GM21717 (cell line): ENCODE measurements around the gene VANGL1.

Experiments
- ATAC-seq: cut with Tn5 transposase; IDR thresholded peaks from one replicate; pipeline ENCODE4 v1.9.1; 2021; ENCODE audit warnings: mild to moderate bottlenecking, moderate library complexity; ENCODE audit not compliant: unreplicated experiment

The VANGL1 gene

GRCh38 chr1:115729756-115730155, 88.0 kb downstream of the VANGL1 start:
- peak; percentile 97 for ATAC-seq

- no peak for ATAC-seq
These were observed 90.5 kb downstream of the VANGL1 start for GRCh38 chr1:115732316-115732715.

GRCh38 chr1:115740811-115741210, 99.0 kb downstream of the VANGL1 start:
- ATAC-seq: no peak

- ATAC-seq: no peak
These were observed 103.0 kb downstream of the VANGL1 start for GRCh38 chr1:115744646-115745275.

- ATAC-seq: no peak
These were observed 104.4 kb downstream of the VANGL1 start for GRCh38 chr1:115746021-115746690.
